ENCODE data around the gene EFL1.
"Not testable (repeated sequence)": the region's sequence is repeated elsewhere in the genome, so short reads cannot be mapped to it uniquely, and the experiment has no call there.

The EFL1 gene

GRCh38 chr15:82275410-82275809 is 12.9 kb upstream of the EFL1 start:
- DNase-seq, result no peak

- no peak for DNase-seq
Measured at GRCh38 chr15:82272154-82272553, 9.6 kb upstream of the EFL1 start.

GRCh38 chr15:82268454-82268853 is 5.9 kb upstream of the EFL1 start:
- not testable (repeated sequence) for DNase-seq

DNA sequence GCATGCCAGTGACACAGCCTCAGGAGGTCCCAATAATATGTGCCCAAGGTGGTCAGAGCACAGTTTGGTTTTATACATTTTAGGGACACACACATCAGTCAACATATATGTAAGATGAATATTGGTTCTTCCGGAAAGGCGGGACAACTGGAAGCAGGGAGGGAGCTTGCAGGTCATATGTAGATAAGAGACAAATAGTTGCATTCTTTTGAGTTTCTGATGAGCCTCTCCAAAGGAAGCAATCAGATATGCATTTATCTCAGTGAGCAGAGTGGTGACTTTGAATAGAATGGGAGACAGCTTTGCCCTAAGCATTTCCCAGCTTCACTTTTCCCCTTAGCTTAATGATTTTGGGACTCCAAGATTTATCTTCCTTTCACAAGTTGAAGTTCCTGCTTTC is 4.6 kb upstream of the EFL1 start:
- not testable (repeated sequence) for DNase-seq

DNA sequence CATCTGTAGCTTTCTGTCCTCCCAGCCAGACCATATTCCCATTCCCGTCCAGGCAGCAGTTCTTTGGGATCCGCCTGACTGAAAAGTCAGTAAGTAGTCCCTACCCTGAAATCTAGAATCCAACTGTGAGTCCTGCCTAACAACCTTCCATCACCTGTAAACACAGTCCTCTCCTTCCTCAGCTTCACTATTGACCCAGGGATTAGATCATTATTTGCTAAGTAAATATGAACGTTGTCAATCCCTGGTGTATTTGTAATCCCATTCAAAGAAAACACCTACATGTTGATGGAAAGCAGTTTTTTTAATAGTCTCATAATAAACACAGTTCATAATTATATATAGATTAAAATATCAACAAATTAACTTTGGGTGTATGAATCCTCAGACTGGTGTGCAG is 816 bp upstream of the EFL1 start:
- DNase-seq, result no peak

GRCh38 chr15:82261566-82262421 is 740 bp downstream of the EFL1 start:
- DNase-seq, result peak; percentile 40 to 60

- DNase-seq, result not testable (repeated sequence)
Measured at GRCh38 chr15:82248261-82248660, 14.3 kb downstream of the EFL1 start.

- not testable (repeated sequence) for DNase-seq
Measured at GRCh38 chr15:82245956-82246355, 16.6 kb downstream of the EFL1 start.

DNA sequence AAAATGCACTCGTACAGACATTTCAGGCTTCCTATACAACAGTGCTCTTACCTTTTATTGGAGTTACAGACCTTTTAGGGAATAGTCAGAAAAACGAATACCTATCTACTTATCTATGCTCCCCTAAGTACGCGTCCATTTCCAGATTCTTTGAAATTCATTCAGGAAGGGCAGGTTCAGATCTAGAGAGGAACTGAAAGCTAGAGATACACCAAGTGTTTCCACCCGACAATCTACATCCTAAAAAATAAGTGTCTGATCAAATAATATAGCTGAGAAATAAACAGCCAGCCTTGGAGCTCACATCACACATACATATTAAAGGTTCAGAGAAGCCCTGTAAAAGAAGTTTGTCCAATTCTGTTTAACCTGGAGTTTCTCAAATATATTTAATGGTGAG is 18.9 kb downstream of the EFL1 start:
- DNase-seq, result not testable (repeated sequence)

GRCh38 chr15:82241836-82242499 is 20.6 kb downstream of the EFL1 start:
- not testable (repeated sequence) for DNase-seq

DNA sequence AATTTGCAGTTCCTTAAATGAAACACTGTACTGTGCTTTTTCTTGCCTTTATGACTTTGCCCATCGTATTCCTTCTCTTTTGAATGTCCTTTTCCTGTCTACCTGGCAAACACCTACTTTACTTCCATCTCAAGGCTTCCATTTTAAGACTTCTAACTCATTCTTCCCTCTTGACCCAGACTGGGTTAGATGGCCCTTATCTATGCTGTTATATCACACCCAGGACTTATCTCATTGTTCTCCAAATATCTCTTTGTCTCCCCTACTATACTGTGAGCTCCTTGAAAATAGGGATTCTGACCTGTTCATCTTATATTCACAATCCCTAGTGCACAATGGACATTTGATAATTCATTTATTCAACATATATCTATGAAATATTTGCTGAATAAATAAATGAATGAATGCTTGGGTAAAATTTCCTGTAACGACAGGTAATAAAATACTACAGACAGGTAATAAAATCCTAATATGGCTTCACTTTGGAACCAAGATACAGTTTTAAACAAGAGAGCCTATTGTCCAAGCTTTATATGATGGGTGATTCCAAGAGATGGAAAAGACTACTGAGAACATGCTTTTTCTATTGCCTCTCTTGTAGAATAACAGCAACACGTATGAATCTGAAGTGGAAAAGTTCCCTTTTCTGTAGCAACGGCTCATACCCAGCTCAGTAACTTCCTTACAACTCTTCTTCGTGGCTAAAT is 22.7 kb downstream of the EFL1 start:
- DNase-seq, result no peak

GRCh38 chr15:82237944-82238534 is 24.5 kb downstream of the EFL1 start:
- not testable (repeated sequence) for DNase-seq

GRCh38 chr15:82231842-82232241 is 30.7 kb downstream of the EFL1 start:
- no peak for DNase-seq

- no peak for DNase-seq
Measured at GRCh38 chr15:82231233-82231632, 31.3 kb downstream of the EFL1 start.

DNA sequence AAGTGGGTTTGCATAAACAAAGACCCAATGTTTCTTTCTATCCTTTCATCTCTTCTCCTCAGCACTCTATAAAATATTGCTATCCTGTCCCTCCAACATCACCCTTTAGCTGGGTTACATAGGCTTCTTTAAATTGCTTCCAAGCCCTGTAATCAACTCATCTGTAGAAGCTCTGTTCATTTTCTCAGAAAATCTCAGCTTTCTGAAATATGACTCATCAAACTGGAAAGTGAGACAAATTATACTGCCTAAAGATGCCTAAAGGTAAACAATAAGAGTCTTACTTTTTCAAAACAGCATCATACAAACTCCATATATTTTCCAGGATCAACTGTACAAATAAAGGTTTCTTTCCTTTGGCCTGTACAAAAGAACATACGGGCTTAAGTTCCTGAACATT is 33.8 kb downstream of the EFL1 start:
- no peak for DNase-seq

GRCh38 chr15:82221535-82221934 is 41.0 kb downstream of the EFL1 start:
- peak in 1 of 2 experiments; percentile 12 for DNase-seq

- DNase-seq, result not testable (repeated sequence)
Measured at GRCh38 chr15:82216092-82216491, 46.4 kb downstream of the EFL1 start.

DNA sequence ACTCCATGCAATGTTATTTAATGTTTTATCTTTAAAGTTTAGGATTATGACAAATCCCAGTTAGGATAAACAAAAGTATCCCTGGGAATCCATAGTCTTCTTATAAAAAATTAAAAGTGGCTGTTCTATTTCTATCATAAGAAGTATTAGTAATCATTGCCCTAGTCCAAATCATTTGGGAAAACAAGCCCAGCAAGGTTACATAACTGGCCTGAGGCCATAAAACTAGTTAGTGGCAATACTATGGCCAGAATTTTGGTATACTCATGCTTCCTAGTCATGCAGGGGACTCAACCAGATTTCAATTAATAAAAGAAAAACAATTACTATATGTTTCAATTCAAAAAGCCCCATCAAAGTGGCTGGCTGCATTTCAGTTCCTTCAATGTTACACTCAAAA is 50.3 kb downstream of the EFL1 start:
- not testable (repeated sequence) for DNase-seq

DNA sequence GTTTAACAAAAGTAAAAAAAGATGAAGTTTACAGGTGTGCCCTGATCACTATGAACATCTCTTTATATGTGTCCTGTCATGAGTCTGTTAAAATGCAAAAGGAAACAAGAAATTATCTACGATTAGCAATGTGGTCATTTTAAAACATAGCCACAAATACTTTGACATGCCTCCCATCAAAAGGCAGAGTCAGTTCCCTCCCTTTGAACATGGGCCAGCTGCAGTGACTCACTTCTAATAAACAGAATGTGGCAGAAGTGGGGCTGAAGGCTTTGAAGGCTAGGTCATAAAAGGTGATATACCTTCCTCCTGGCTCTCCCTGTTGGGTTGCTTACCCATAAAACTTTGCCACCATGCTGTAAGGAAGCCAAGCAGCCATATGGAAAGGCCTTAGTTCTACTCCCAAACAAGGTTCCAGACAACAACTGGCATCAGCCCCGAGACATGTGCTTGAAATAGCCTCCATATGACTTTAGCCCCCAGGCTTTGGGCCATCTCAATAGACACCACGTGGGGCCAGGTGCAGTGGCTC is 52.4 kb downstream of the EFL1 start:
- not testable (repeated sequence) for DNase-seq

DNA sequence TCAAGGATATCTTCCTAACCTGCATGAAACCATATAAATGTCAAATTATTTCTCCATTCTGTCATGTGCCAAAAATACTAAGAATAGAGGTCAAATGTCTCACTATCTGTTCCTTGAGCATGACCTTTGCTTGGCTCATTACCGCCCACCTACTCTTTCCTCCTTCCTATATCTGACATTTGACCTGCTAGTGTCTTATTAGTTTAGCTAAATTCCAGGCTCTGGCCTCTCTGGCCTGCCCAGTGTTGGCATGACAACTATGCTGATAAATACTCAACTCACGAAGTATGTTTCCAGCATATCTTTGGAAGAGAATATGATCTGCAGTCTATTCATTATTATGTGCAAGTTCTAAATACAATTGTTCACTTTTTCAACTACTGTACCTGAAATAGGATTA is 58.0 kb downstream of the EFL1 start:
- not testable (repeated sequence) for DNase-seq

- DNase-seq, result peak; percentile 33 to 62
Measured at GRCh38 chr15:82197733-82198594, 64.6 kb downstream of the EFL1 start.

DNA sequence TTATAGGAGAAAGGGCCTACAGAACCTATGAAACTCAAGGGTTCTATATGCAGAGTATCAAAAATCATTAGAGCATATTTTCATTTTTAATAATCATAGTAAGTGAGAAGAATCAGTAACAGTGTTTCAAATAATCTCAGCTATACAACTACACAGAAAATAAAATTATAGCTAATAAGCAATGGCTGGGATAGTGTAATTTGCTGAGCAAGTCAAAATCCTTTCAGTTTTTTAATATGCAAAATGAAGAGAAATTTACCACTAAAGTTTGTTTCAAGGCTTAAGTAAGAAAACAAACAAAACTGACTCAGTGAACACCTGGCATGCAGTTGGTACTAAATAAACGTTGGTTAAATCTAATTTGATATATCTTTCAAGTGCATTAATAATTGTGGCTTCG is 66.2 kb downstream of the EFL1 start:
- no peak for DNase-seq

All from AML-193 (cell line).